Motor neuron (in vitro differentiated cells): Measurements from ENCODE around the gene LGR4. TPM values are rescaled to one million over a fixed set of nuclear protein-coding genes. Genes with fewer than 3 reads are reported as not detected.

ENCODE experiments used
- ATAC-seq, 8 experiments: fragments of 200-7000 bp; cut with Tn5 transposase; replicated peaks in 6 of 8; 2 replicates each; pipeline ENCODE4 v1.8.0; 2021; ENCODE audit warnings: mild to moderate bottlenecking in 8 of 8, moderate library complexity in 8 of 8
- H3K27ac ChIP-seq, 2 donors: fragments of 250-450 bp; sonication (Bioruptor Pico); 2 replicates each; pipeline ENCODE4 v1.9.0; 2021; ENCODE audit warnings: antibody characterized with exemption in 2 of 2, mild to moderate bottlenecking in 2 of 2, moderate library complexity in 1 of 2
- H3K4me1 ChIP-seq, 2 donors: fragments of 250-450 bp; sonication (Bioruptor Pico); replicated peaks in 1 of 2; 2 replicates each; pipeline ENCODE4 v1.6.1; 2021; ENCODE audit warnings: antibody characterized with exemption in 2 of 2, mild to moderate bottlenecking in 2 of 2, moderate library complexity in 1 of 2
- H3K4me3 ChIP-seq, 5 donors: fragments of 250-450 bp; sonication (Bioruptor Pico); 2 replicates each; pipeline ENCODE4 v1.9.0; 2021; ENCODE audit warnings: antibody characterized with exemption in 5 of 5, mild to moderate bottlenecking in 5 of 5, moderate library complexity in 4 of 5
- WGBS, 10 experiments: fragments of 450-650 bp; shearing (Covaris generic); methylation state at CpG; one replicate each; pipeline ENCODE4 v1.0.0; 2022; 5-methylcytosine and 5-hydroxymethylcytosine counted together
- in situ Hi-C, 9 experiments: fragments of 400-800 bp; cut with MboI; loops; one replicate each; pipeline ENCODE4 v1.15.0; 2021; ENCODE audit warnings: low sequenced_read_pairs in 9 of 9, low pct_unique_long_range_greater_than_20kb in 2 of 9; ENCODE audit not compliant: unreplicated experiment in 9 of 9
- total RNA-seq, 8 experiments: library from RNA; unstranded; fragments of 300-600 nt; gene quantifications; 2 replicates each; pipeline versions ENCODE4 v1.2.3 to v1.2.4, GENCODE V29; 2022

The LGR4 gene
- total RNA-seq, 8 experiments from 2014 or later, result 22.3 to 79.2 (median 36.7) TPM

- Histone ChIP-seq H3K27ac (no peak overlapping the region), H3K4me3 (no peak overlapping the region), H3K4me1 (peaks cover 6% of the 10 kb centered on the region in 2 donors)
- in situ Hi-C loops, result loop anchor here in 1 of 9 experiments (25.0 kb wide), 1 partner anchor 94 kb away; the partner anchor contains the start of gene LGR4
- 73 to 96% (median 90%) methylated on average over 2 to 10 of the region's 10 CpGs; no CpG with 5 or more reads in 1 of the 10 experiments for WGBS, 10 experiments
- ATAC-seq, result peak in 1 of 8 experiments; percentile 19
Measured at GRCh38 chr11:27367881-27368280, 104.7 kb downstream of the LGR4 start.

- ATAC-seq, result no peak
- H3K27ac ChIP-seq, result peak overlapping the region; percentile 31 to 72
Measured at GRCh38 chr11:27363576-27364117, 108.9 kb downstream of the LGR4 start.

DNA sequence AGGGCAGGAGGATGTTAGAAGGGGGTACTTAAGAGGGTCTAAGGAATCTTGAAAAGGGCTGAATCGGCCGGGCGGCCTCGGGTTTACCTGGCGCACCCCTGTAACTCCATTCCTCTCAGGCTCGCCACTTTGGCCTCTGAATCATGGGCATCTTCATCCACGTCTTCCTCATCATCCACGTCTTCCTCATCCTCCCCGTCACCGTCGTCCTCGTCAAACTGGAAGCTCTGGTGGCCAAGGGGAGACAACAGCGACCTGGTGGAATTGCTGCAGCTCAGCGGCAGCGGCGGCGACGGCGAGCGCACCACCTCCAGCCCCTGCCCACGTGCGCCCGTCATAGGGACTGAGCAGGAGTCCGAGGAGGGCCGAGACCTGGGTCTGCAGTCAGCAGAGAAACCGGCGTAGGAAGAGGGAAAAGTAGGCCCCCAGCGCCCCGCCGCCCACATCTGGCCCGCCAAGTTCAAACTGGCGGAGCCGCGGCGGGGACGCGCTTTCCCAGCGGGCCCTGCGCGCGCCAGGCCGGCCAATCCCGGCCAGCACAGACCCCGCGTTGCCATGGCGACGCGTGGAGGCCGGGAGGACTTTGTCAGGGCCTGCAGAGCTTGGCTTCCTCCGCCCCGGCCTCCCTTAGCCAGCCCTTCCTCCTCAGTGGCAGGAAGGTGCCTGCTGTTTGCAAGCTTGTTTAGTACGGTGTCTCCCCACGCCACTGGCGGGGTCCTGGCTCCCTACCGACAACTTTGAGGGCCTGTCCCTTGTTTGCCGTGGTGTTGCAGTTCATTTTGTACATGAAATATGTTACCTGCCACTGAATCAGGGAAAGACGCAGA is 109.6 kb downstream of the LGR4 start, which contains the start of gene CCDC34:
Gene CCDC34 (minus strand): TSS at position 467 of the 827 bp plus-strand sequence. CDS start 21 bp downstream, at position 446.
- Histone ChIP-seq H3K27ac (peak within 1 kb of the TSS; percentile 31 to 72), H3K4me3 (peak within 1 kb of the TSS; percentile 46 to 66 (median 58)), H3K4me1 (peaks cover 12 to 15% of the 10 kb centered on the region in 2 donors)
- peak; percentile 83 to 99 (median 98) for ATAC-seq
- WGBS, 10 experiments, result 0 to 21% (median 3%) methylated on average over 5 to 10 of the region's 57 CpGs; no CpG with 5 or more reads in 5 of the 10 experiments
- in situ Hi-C loops, result loop anchor here in 1 of 9 experiments (25.0 kb wide), 1 partner anchor 99 kb away; the partner anchor contains the start of gene LGR4

More at GRCh38 chr11:27363576-27364117, 108.9 kb downstream of the LGR4 start:
- WGBS, 10 experiments, result 34 to 80% (median 60%) methylated on average over 1 to 11 of the region's 13 CpGs
- in situ Hi-C loops, result loop anchor here in 1 of 9 experiments (25.0 kb wide), 1 partner anchor 99 kb away; the partner anchor contains the start of gene LGR4
- Histone ChIP-seq H3K4me3 (peak overlapping the region; percentile 46 to 66 (median 58)), H3K4me1 (peaks cover 12 to 15% of the 10 kb centered on the region in 2 donors)

DNA sequence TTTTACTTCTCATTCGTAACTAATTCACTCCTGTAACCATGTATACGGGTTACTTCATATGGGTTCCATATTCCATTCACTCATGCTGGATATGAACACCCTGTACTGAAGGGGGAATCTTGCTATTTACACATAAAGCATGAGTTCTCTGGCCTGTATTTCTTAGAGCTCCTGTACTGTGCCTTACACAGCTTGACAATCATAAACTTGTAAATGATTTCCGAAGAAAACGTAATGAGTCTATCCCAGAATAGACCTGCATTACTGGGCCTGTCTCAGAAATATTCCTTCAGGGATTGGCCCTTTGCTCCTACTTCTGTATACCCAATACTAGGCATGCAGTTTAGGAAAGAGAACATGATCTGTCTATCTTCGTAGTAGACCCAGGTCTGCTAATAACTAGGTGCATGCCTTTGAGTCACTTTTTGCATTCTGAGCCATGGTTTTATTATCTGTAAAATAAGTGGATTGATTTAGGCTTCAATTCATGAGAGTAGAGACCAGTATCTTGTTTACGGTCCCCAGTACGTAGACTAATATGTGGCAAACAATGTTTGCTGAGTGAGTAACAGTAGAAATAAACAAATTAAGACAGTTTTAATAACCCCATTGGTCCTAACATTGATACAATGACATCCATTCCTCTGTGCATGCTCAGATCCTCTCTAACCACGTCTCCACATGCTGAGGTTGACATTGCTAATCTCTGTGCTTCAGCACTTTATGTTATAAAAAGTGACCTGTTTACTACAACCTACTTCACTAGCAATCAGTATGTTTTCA is 110.8 kb downstream of the LGR4 start:
- ATAC-seq, result peak in 2 of 8 experiments; percentile 3 to 8
- 17 to 89% (median 65%) methylated on average over 2 to 8 of the region's 8 CpGs; no CpG with 5 or more reads in 2 of the 10 experiments for WGBS, 10 experiments
- H3K4me3 ChIP-seq, result peak overlapping the region; percentile 46 to 66 (median 58)
- in situ Hi-C loops, result loop anchor here in 1 of 9 experiments (25.0 kb wide), 1 partner anchor 100 kb away; the partner anchor contains the start of gene LGR4
- H3K4me1 ChIP-seq, result peaks cover 12 to 15% of the 10 kb centered on the region in 2 donors
- no peak overlapping the region for H3K27ac ChIP-seq

- WGBS, 10 experiments, result 75 to 100% (median 100%) methylated on average over 1 of the region's 1 CpG; no CpG with 5 or more reads in 3 of the 10 experiments
- H3K4me3 ChIP-seq, result no peak overlapping the region
- ATAC-seq, result no peak
- in situ Hi-C loops, result loop anchor here in 1 of 9 experiments (25.0 kb wide), 1 partner anchor 104 kb away; the partner anchor contains the start of gene LGR4
- H3K27ac ChIP-seq, result no peak overlapping the region
- H3K4me1 ChIP-seq, result peaks cover 6 to 9% of the 10 kb centered on the region in 2 donors
Measured at GRCh38 chr11:27358296-27358695, 114.3 kb downstream of the LGR4 start.

- Histone ChIP-seq H3K27ac (no peak overlapping the region), H3K4me1 (peaks cover 6 to 7% of the 10 kb centered on the region in 2 donors), H3K4me3 (no peak overlapping the region)
- ATAC-seq, result no peak
- in situ Hi-C loops, result loop anchor here in 1 of 9 experiments (25.0 kb wide), 1 partner anchor 105 kb away; the partner anchor contains the start of gene LGR4
- WGBS, 10 experiments, result 60 to 100% (median 90%) methylated on average over 1 to 4 of the region's 4 CpGs
Measured at GRCh38 chr11:27357250-27357649, 115.3 kb downstream of the LGR4 start.

DNA sequence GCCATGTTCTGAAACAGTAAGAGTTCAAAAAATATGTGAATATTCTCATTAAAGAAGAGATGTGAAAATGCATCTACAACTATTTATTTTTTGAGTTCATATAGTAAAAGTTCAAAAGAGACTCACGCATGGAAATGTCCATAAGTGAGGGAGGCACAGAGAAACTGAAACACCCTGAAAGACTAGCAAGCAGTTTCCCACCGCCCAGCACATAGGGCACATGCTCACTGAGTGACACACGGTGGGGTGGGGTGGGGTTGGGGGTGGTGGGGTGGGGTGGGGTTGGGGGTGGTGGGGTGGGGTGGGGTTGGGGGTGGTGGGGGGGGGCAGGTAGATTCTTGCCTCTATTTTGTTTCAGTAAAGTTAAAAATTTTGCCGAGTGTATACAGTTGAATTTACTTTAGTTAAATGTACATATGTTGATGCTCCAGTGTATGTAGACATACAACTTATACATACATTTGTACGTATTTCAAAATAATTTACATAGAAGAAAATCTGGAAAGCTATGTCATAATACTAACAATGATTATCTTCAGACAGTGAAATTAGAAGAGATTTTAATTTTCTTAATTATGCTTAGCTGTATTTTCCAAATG is 115.9 kb downstream of the LGR4 start:
- Histone ChIP-seq H3K27ac (no peak overlapping the region), H3K4me1 (peaks cover 2% of the 10 kb centered on the region in 2 donors), H3K4me3 (no peak overlapping the region)
- WGBS, 10 experiments, result 0 to 100% (median 92%) methylated on average over 1 to 4 of the region's 5 CpGs; no CpG with 5 or more reads in 3 of the 10 experiments
- in situ Hi-C loops, result loop anchor here in 1 of 9 experiments (25.0 kb wide), 1 partner anchor 106 kb away; the partner anchor contains the start of gene LGR4
- ATAC-seq, result peak in 2 of 8 experiments; percentile 22 to 57

DNA sequence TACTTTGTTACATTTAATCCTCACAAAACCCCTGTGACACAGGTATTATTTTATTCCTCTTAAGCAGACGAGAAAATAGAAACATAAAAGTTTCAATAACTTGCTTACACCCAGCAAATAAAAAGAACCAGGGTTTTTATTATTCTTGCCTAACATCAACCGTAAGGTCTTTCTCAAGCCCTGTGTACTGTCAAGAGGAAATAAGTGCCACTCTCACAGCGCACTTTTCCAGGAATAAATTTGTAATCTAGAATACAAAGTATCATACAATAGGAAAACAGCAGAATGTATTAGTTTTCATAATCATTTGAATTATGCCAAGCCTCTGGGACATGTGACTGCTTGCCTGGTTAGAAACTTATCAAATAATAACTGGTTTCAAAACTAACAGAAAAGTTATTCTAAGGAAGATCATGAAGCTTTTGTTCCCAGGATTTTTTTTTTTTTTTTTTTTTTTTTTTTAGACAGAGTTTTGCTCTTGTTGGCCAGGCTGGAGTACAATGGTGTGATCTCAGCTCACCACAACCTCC is 117.0 kb downstream of the LGR4 start:
- 56 to 100% (median 94%) methylated on average over 1 to 3 of the region's 3 CpGs for WGBS, 10 experiments
- H3K27ac ChIP-seq, result no peak overlapping the region
- in situ Hi-C loops, result loop anchor here in 1 of 9 experiments (25.0 kb wide), 1 partner anchor 107 kb away; the partner anchor contains the start of gene LGR4
- ATAC-seq, result no peak
- H3K4me3 ChIP-seq, result no peak overlapping the region
- H3K4me1 ChIP-seq, result no peaks in the 10 kb centered on the region

- in situ Hi-C loops, result loop anchor here in 1 of 9 experiments (25.0 kb wide), 1 partner anchor 108 kb away; the partner anchor contains the start of gene LGR4
- Histone ChIP-seq H3K4me1 (no peaks in the 10 kb centered on the region), H3K4me3 (no peak overlapping the region), H3K27ac (no peak overlapping the region)
- no peak for ATAC-seq
- WGBS, 10 experiments, result 60 to 100% (median 83%) methylated on average over 1 to 4 of the region's 5 CpGs; no CpG with 5 or more reads in 3 of the 10 experiments
Measured at GRCh38 chr11:27354359-27354965, 118.1 kb downstream of the LGR4 start.

- ATAC-seq, result no peak
- H3K27ac ChIP-seq, result no peak overlapping the region
- in situ Hi-C loops, result loop anchor here in 1 of 9 experiments (25.0 kb wide), 1 partner anchor 109 kb away; the partner anchor contains the start of gene LGR4
- peaks cover under 1 to 3% of the 10 kb centered on the region in 2 donors for H3K4me1 ChIP-seq
- no peak overlapping the region for H3K4me3 ChIP-seq
- WGBS, 10 experiments, result 88 to 100% (median 100%) methylated on average over 1 to 2 of the region's 2 CpGs; no CpG with 5 or more reads in 1 of the 10 experiments
Measured at GRCh38 chr11:27353593-27354358, 118.8 kb downstream of the LGR4 start.
